ENCODE measurements around the gene MAP1LC3B2. TPM values are rescaled to one million over a fixed set of nuclear protein-coding genes. Genes with fewer than 3 reads are reported as not detected.

MAP1LC3B2 gene
- total RNA-seq, 2 experiments from 2014 or later = not detected

DNA sequence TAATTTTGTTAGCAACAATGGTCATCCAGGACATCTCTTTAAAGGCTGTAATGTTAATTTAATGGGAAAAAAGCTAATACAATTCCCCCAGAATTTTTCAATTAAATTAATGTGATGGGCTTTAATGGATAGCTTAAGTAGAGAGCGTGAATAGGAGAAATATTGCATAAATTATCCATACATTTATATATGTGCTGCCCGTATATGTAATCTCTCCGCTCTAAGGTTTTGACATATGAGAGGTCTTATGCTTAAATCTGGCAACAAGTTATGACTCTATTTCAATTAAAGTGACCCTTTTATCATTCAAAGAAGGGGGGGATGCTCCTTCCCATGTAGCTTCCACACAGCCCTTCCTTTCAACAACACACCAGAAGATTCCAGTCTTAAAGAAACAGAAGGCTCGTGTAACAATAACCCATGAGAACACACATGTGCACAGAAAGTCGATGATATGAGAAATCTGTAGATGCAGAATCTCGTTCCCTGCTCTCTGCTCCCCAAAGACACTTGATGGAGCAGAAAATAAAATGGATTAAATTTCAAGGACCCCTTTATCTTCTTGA is 24.0 kb downstream of the MAP1LC3B2 start:
- ChIA-PET CTCF (ENCODE audit: unreplicated experiment) (no interaction called here), POLR2A (interaction anchor here (0.6 to 0.7 kb wide), 4 partner anchors 8 to 588 kb away, joined by 3 to 6 read pairs (median 4); no protein-coding TSS in a partner anchor)
- no peaks in the 10 kb centered on the region for H3K9me3 ChIP-seq (ENCODE audit: low read length)
- H3K79me2 ChIP-seq (ENCODE audit: insufficient read depth, low read depth, low read length) = no peaks in the 10 kb centered on the region
- H3K4me1 ChIP-seq (ENCODE audit: insufficient read depth, low read length, poor library complexity, severe bottlenecking) = no peaks in the 10 kb centered on the region
- H3K4me2 ChIP-seq (ENCODE audit: low read length) = no peak overlapping the region
- intact Hi-C loops (cut with micrococcal nuclease; ENCODE audit: unreplicated experiment) = no loop called here
- BruUV-seq (replicated peaks) = no TSS peak
- no peak overlapping the region for H3K4me3 ChIP-seq (ENCODE audit: low read depth, low read length, poor library complexity, severe bottlenecking)
- no peaks in the 10 kb centered on the region for H3K36me3 ChIP-seq (ENCODE audit: insufficient read depth, low read length)
- no peaks in the 10 kb centered on the region for H3K9me2 ChIP-seq (ENCODE audit: insufficient read depth, low read length)
- no peaks in the 10 kb centered on the region for H4K20me1 ChIP-seq (ENCODE audit: insufficient read depth, low read length)
- no peak overlapping the region for H3K27ac ChIP-seq (ENCODE audit: low read depth, low read length, poor library complexity, severe bottlenecking)
- TF ChIP-seq EZH2phosphoT487 (IDR thresholded peaks at IDR 0.05; ENCODE audit: borderline replicate concordance, low read depth, low read length) = no peak
- TF ChIP-seq, protein P1, sequence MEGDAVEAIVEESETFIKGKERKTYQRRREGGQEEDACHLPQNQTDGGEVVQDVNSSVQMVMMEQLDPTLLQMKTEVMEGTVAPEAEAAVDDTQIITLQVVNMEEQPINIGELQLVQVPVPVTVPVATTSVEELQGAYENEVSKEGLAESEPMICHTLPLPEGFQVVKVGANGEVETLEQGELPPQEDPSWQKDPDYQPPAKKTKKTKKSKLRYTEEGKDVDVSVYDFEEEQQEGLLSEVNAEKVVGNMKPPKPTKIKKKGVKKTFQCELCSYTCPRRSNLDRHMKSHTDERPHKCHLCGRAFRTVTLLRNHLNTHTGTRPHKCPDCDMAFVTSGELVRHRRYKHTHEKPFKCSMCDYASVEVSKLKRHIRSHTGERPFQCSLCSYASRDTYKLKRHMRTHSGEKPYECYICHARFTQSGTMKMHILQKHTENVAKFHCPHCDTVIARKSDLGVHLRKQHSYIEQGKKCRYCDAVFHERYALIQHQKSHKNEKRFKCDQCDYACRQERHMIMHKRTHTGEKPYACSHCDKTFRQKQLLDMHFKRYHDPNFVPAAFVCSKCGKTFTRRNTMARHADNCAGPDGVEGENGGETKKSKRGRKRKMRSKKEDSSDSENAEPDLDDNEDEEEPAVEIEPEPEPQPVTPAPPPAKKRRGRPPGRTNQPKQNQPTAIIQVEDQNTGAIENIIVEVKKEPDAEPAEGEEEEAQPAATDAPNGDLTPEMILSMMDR (conservative IDR thresholded peaks at IDR 0.05; ENCODE audit: low read length) = no peak
- H2AFZ ChIP-seq (ENCODE audit: low read length) = no peak overlapping the region
- DNase-seq (ENCODE audit: low spot score) = no peak

DNA sequence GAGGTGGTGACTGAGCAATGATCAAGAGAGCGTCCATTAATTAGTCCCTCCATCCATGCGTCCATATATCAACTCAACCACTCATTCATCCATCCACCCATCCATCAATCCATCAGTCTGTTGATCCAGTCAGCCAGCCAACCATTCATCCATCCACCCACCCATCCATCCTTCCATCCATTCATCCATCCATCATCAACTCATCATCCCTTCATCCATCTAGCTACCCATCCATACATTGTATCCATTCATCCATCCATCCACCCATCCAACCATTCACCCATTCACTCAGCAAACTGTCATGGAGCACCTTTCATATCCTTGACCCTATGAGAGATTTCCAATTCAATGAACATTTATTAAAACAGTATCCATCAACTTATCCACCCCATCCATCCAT is 28.1 kb downstream of the MAP1LC3B2 start:
- BruUV-seq (replicated peaks) = no TSS peak
- H3K4me3 ChIP-seq (ENCODE audit: low read depth, low read length, poor library complexity, severe bottlenecking) = no peak overlapping the region

More for the DNA sequence above, 28.1 kb downstream of the MAP1LC3B2 start:
- H3K79me2 ChIP-seq (ENCODE audit: insufficient read depth, low read depth, low read length) = no peaks in the 10 kb centered on the region
- H4K20me1 ChIP-seq (ENCODE audit: insufficient read depth, low read length) = no peaks in the 10 kb centered on the region
- H3K4me1 ChIP-seq (ENCODE audit: insufficient read depth, low read length, poor library complexity, severe bottlenecking) = no peaks in the 10 kb centered on the region
- intact Hi-C loops (cut with micrococcal nuclease; ENCODE audit: unreplicated experiment) = no loop called here
- TF ChIP-seq, protein P1 (conservative IDR thresholded peaks at IDR 0.05; ENCODE audit: low read length) = no peak
- TF ChIP-seq EZH2phosphoT487 (IDR thresholded peaks at IDR 0.05; ENCODE audit: borderline replicate concordance, low read depth, low read length) = no peak
- CTCF ChIA-PET (ENCODE audit: unreplicated experiment) = no interaction called here
- H3K27ac ChIP-seq (ENCODE audit: low read depth, low read length, poor library complexity, severe bottlenecking) = no peak overlapping the region
- DNase-seq (ENCODE audit: low spot score) = no peak
- H3K36me3 ChIP-seq (ENCODE audit: insufficient read depth, low read length) = no peaks in the 10 kb centered on the region
- POLR2A ChIA-PET = no interaction called here
- H3K4me2 ChIP-seq (ENCODE audit: low read length) = no peak overlapping the region
- H3K9me2 ChIP-seq (ENCODE audit: insufficient read depth, low read length) = no peaks in the 10 kb centered on the region
- no peak overlapping the region for H2AFZ ChIP-seq (ENCODE audit: low read length)
- no peaks in the 10 kb centered on the region for H3K9me3 ChIP-seq (ENCODE audit: low read length)
